HG03064 (cell line): ENCODE measurements around the gene RAB27A.
"Not testable (repeated sequence)": the region's sequence is repeated elsewhere in the genome, so short reads cannot be mapped to it uniquely, and the experiment has no call there.

ENCODE experiments used
- ATAC-seq: cut with Tn5 transposase; IDR thresholded peaks from one replicate; pipeline ENCODE4 v1.9.1; 2021; ENCODE audit warnings: low read depth; ENCODE audit not compliant: unreplicated experiment

Gene RAB27A

GRCh38 chr15:55282284-55282833 is 7.3 kb downstream of the RAB27A start:
- no peak for ATAC-seq

- no peak for ATAC-seq
Measured at GRCh38 chr15:55281517-55282228, 7.9 kb downstream of the RAB27A start.

- not testable (repeated sequence) for ATAC-seq
Measured at GRCh38 chr15:55280589-55280988, 9.0 kb downstream of the RAB27A start.

DNA sequence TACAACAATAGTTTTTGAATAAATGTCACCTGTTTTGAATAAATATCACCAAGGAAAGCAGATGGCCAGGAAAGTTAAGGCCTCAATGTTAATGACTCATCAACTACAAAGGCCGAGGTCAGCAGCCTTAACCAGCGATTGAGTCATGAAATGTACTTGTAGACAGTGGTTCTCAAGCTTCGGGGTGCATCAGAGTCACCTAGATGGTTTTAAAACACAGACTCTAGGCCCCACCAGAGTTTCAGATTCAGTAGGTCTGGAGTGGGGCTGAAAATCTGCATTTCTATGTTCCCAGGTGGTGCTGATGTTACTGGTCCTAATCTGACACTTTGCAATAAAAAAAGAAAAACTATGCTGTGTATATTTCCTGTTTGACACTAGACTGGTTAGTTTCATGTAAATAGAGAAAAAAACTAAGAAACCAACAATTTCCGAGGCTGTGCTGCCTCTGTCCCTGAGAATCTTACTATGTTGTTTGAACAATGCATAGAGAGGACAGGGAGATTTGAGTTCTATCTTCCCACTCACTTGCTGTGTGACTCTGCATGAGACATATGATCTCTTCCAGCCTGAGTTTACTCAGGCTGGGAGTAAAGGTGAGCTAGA is 9.8 kb downstream of the RAB27A start:
- ATAC-seq, result peak; percentile 77

GRCh38 chr15:55279100-55279745 is 10.4 kb downstream of the RAB27A start:
- no peak for ATAC-seq

DNA sequence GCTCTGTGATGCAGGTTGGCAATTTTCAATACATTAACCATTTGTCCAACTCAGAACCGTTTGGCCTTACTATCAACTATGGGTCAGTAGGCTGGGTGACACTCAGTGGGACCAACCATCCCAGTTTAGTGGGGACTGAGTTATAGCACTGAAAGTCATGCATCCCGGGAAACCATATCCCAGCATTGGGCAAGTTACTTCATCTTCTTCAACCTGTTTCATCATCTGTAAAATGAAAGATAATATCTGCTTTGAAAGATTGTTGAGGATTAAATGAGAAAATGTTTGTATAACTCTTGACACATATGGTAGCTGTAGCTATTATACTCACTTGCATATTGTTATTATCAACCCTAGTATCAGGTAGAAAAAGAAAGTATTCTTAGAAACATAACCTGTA is 11.9 kb downstream of the RAB27A start:
- no peak for ATAC-seq

- peak; percentile 40 for ATAC-seq
Measured at GRCh38 chr15:55277116-55277564, 12.5 kb downstream of the RAB27A start.

DNA sequence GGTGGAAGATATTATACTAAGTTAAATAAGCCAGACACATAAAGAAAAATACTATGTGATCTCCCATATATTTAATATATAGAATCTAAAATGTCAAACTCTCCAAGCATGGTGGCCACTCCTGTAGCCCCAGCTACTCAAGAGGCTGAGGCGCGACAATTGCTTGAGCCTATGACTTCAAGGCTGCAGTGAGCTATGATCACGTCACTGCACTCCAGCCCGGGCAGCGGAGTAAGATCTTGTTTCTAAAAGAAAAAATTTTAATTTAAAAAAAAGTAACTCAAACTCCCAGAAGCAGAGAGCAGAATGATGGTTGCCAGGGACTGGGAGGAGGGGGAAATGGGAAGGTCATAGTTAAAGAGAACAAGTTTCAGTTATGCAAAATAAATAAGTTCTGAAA is 13.3 kb downstream of the RAB27A start:
- no peak for ATAC-seq

GRCh38 chr15:55270291-55270690 is 19.3 kb downstream of the RAB27A start:
- no peak for ATAC-seq

- no peak for ATAC-seq
Measured at GRCh38 chr15:55268176-55268695, 21.4 kb downstream of the RAB27A start.

DNA sequence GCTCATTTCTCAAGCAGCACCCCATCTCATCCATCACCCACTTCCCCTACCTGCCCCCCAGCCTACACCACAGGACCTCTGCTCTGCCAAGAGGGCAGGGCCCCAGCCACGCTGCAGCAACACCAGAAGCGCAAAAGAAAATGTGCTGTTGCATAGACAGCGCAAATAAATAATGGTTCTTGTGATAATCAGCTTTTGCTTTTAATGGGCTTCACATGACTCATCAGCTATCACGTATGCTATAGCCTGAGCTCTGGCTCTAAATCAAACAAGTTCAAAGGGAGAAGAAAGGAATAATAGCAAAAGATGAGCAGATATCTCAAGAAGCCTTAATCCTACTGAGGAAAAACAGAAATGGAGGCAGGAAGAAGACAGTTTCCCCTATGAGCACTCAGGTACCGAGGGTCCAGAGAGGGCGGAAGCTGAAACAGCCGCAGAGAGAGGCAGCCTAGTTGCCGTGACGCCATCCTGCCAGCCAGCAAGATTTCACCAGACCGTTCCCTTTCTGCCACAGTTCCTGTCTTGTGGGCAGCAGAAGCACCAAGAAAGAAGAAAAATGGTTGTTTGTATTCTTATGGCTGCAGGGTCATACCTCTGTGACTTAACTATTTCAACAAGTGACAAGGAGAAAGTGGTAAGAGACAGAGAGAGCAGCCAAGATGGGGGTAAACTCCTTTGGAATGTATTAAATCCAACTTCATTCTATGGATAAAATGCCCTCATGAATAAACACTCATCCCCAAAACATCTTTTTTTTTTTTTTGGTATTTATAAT is 22.0 kb downstream of the RAB27A start:
- peak; percentile 93 for ATAC-seq

DNA sequence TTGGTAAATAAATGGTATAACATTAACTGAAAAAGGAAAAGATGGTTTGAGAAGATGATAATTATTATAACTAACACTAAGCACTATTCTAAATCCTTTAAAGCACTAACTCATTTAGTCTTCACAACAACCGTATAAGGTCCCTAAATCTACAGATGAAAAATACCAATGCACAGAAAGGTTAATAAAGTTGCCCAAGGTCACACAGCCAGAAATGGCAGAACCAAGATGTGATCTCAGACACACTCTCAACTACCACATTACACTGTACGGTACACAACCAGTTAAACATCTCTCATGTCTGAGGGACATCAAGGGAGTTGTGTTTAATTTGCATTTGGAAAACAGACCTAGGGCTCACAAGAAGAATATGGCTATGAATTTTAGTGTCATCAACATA is 23.1 kb downstream of the RAB27A start:
- ATAC-seq, result no peak

DNA sequence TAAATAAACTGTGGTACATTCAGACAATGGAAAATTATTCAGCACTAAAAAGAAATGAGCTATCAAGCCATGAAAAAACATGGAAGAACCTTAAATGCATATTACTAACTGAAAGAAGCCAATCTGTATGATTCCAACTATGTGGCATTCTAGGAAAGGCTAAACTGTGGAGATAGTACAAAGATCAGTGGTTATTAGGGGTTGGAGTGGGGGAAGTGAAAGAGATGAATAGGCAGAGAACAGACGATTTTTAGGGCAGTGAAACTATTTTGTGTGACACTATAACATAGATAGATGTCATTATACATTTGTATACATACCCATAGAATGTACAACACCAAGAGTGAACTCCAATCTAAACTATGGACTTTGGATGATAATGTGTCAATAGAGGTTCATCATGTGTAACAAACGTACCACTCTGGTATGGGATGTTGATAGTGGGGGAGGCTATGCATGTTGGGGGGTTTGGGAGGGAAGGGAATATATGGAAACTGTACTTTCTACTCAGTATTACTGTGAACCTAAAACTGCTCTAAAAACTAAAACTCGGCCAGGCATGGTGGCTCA is 29.0 kb downstream of the RAB27A start:
- ATAC-seq, result no peak

DNA sequence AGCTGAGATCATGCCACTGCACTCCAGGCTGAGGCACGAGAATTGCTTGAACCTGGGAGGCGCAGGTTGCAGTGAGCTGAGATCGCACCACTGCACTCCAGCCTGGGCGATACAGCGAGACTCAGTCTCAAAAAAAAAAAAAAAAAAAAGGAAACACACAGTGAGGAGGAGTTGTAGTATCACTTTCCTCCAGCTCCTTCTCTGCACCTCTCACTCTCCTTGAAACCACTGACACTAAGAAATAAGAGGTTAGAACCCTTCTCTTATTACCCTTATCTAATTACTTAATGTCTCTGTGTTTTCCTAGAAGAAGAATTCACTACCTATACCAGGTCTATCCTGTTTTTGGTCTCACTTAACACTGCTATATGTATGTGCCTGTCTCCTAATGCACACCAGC is 31.7 kb downstream of the RAB27A start:
- no peak for ATAC-seq

DNA sequence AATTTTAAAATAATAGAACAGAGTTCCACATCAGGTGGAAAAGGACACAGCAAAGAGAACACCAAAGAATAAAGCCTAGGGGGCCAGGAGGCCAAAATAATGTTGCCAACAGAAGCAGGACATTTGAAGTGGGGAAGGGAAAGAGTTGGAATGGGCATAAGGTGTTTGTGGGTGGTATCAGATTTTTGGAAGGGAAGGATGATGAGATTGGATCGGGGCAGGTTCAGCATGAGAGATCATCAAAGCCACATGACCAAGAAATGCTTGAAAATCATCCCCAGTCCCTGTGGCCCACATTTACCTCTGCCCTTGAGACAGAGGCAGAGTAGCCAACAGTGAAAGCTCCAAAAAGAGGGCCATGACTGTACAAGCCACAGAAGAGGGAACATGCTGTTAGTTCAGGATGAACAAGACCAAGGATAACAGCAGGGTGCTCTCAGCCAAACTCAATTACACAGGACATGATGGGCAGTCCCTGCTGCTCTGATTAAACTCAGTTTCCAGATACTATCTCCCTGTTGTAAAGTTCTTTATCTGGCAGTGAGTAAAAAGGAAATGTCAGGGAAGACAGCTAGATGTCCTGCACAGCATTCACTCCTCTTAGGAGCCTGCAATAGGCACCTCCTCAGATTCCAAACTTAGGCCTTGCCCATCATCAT is 32.5 kb downstream of the RAB27A start:
- ATAC-seq, result no peak

GRCh38 chr15:55256281-55257011 is 33.2 kb downstream of the RAB27A start:
- ATAC-seq, result no peak

DNA sequence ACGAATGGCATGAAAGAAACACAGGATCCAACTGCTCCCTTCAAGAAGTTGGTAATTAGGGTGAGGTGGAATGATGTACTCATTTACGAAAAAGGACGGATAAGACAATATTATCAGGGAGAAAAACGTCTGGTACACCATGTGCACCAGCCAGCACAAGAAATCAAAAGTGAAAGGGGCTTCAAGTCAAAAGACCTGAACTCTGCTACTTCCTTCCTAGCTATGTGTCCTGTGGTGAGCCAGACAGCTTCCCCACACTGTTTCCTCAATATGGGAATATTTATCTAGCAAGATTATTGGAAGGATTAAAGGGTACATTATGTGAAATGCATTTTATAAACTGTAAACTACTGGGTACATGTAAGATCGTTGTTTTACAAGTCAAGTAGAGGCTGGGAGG is 33.9 kb downstream of the RAB27A start:
- ATAC-seq, result no peak

DNA sequence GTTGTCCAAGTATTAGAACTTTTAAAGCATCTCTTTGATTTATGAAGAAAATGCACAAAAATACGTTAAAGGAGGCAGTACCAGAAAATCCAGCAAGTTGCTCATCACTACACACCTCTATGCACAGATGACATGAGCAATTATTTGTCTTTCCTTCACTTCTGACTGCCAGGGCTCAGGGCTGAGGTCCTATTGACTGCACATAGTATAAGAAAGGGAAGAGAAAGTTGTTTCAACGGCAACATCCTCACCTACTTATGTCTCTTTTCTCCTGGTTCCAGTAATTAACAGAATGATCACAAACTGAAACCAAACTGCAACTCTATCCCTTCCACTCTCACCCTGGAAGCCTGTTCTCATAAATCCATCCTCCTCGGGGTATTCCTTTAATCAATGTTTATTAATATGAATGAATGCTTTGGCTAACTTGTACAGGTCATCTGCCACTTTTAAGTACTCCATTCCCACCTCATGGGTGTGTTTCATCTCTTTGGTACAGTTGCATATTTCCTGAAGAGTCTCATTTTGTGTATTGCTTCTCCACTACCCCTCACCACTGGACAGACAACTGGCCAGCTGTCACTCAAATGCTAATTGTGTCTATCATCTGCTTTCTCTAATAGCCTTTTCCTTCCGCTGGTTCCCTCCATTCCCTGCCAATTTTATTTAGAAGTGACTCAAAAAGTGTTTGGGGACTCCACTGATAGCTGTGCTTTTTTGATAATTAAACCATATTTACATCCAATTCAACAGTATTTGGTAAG is 34.5 kb downstream of the RAB27A start:
- ATAC-seq, result no peak
